Activated CD4-positive, CD25-positive, alpha-beta regulatory T cell treated with anti-CD3 and anti-CD28 coated beads, Interleukin-2, amount 50 U/mL, for 72 hours (primary cell): ENCODE data around the gene HCN3.
"Not testable (repeated sequence)": the region's sequence is repeated elsewhere in the genome, so short reads cannot be mapped to it uniquely, and the experiment has no call there.

Source experiments
- DNase-seq: peaks from one replicate; pipeline ENCODE4 v3.0.0; 2021

HCN3 gene

GRCh38 chr1:155277070-155277901 lies at the start of gene HCN3:
Gene HCN3, plus strand, starts transcription at chr1:155277463. Its CDS starts 128 bp downstream, at chr1:155277591.
- DNase-seq, result peak; percentile 91

DNA sequence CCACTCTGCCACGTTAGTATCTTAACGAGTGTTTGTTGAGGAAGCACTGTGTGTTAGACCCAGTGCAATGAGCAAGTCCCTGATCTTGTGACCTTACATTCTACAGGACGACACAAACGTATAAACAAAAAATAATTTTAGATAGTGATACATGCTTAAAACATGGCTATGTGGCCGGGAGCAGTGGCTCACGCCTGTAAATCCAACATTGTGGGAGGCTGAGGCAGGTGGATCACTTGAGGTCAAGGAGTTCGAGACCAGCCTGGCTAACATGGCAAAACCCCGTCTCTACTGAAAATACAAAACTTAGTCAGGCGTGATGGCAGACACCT lies 49.2 kb upstream of the HCN3 start:
- DNase-seq, result no peak

DNA sequence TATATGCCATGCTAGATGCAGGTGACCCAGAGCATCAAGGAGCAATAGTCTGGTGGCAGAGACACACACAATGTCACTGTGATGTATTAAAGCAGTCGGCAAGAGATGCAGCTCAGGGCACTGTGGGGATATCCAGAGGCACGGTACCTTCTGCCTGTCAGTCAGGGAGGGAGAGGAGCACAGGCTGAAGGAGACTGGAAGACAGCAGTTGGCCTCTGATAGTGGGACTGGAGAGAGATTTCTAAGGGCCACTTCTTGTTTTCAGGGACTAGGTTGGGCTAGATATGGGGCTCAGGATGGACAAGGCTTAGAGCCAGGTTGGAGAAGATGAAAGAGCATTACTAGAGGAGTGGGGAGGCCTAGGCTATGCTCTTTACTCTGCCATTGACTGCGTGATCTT lies 46.0 kb upstream of the HCN3 start:
- DNase-seq, result not testable (repeated sequence)

- DNase-seq, result not testable (repeated sequence)
Observed at GRCh38 chr1:155232001-155232978, 45.0 kb upstream of the HCN3 start.

GRCh38 chr1:155233502-155233901 lies 43.8 kb upstream of the HCN3 start:
- not testable (repeated sequence) for DNase-seq

GRCh38 chr1:155235375-155235774 lies 41.9 kb upstream of the HCN3 start:
- DNase-seq, result not testable (repeated sequence)

- DNase-seq, result no peak
Observed at GRCh38 chr1:155236451-155236850, 40.8 kb upstream of the HCN3 start.

- peak; percentile 54 for DNase-seq
Observed at GRCh38 chr1:155241069-155241679, 36.1 kb upstream of the HCN3 start.

DNA sequence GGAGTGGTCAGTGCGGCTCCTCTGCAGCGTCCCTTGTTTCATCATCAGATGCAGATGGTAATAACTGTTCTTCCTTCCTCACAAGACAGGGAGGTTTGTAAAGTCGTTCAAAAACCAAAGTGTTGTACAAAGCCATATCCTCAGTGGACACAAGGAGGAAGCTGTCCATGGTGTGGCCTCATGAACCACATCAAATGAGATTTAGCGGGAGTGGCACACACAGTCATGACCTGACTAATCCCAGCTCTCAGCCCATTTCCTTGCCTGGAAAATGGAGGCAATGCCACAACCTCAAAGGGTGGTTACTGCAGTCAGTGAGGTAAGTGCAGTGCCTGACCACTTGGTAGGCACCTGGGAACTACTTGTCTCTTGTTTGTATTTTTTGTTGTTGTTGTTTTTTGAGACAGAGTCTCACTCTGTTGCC lies 35.4 kb upstream of the HCN3 start:
- no peak for DNase-seq

DNA sequence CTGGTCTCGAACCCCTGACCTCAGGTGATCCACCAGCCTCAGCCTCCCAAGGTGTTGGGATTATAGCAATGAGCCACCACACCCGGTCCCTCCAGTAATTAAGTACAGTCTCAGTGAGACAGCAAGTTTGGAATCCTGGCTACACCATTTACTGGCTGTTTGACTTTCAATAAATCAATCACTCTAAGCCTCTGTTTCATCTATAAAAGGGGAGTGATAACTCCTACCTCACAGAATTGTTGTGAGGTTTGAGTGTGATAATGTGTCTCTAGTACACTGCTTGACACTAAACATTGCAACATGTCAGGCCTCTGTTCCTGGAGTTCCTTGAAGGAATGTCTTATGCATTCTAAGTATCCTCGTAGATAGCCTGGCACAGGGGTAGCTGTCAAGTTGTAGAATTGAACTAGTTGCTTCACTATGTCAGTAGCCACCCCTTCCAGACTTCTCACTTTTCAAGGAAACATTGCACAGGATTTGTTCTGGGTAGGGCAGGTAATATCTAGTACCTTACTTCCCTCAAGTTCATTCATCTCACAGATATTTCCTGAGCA lies 34.4 kb upstream of the HCN3 start:
- no peak for DNase-seq

GRCh38 chr1:155244368-155245162 lies 32.7 kb upstream of the HCN3 start:
- DNase-seq, result peak; percentile 87

DNA sequence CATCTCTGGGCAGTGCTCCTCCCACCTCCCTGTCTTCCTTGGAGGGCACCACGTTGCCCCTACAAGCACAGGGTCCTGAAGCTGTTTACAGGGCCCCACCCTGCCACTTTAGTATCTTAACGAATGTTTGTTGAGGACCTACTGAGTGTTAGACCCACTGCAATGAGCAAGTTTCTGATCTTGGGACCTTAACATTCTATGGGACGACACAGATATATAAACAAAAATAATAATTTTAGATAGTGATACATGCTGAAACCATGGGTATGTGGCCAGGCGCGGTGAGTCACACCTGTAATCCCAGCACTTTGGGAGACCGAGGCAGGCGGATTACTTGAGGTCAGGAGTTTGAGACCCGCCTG lies 32.1 kb upstream of the HCN3 start:
- DNase-seq, result no peak

DNA sequence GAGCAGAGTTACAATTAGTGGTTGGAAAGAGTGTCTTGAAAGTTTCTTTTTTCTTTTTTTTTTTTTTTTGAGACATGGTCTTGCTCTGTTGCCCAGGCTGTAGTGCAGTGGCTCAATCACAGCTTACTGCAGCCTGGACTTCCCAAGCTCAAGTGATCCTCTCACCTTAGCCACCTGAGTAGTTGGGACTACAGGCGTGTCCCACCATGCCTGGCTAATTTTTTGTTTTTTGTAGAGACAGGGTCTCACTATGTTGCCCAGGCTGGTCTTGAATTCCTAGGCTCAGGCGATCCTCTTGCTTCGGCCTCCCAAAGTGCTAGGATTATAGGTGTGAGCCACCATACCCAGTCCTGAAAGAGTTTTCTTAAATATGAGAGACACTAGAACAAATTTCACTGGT lies 30.5 kb upstream of the HCN3 start:
- not testable (repeated sequence) for DNase-seq

DNA sequence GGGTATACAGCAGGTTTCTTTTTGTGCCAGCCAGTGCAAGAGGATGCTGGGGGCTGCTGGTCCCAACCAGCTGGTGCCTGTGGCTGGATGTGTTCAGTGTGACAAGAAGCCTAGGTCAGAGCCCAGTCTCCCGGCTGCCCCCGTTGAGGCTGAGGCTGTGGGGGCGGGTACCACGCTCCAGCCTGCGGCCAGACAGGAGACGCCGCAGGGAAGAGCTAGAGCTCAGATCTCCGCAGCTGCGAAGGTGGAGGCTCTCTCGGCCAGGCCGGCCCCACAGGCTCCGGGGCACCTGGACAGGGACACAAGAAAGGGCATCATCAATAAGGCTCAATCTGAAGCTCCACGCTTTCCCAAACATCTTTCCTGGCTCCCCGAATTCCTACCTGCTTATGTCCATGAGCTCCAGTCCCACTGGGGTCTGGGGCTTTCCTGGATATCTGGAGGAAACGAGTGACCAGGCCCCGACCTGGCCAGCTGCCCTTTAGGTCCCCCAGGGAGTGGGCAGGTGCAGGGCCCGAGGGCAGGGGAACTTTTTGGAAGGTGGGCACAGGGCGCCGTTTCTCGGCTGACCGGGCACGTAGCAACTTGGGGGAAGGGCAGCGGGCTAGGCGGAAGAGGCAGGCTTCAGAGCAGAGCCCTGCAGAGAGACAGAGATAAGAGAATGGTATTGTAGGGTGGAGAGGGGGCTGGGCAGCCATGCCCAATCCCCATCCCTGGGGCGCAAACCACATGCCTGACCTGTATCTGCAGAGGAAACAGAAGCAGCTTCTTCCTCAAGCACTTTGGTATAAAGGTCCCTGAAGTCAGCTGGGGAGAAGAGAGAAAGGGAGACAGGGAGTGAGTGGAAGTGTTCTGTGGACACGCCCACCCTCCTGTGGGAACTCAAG lies 29.4 kb upstream of the HCN3 start:
- no peak for DNase-seq

DNA sequence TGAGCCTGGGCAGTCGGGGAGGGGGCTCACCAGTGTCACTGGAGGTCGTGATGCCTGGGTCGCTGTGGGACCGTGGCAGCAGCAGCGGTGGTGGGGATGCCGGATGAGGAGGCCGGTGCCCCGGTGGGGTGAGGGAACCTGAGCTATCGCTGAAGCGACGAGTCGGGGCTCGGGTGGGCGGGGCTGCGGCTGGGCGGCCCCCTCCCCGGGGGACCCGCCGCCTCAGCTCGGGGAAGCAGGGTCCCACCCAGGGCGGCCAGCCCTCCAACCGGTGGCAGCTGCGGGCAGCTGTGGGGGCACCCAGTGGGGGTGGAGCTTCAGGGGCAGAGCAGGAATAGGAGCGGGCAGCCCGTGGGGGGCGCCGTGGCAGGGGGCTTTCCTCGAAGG lies 27.0 kb upstream of the HCN3 start:
- no peak for DNase-seq

- DNase-seq, result peak; percentile 99
Observed at GRCh38 chr1:155250633-155251449, 26.4 kb upstream of the HCN3 start.

DNA sequence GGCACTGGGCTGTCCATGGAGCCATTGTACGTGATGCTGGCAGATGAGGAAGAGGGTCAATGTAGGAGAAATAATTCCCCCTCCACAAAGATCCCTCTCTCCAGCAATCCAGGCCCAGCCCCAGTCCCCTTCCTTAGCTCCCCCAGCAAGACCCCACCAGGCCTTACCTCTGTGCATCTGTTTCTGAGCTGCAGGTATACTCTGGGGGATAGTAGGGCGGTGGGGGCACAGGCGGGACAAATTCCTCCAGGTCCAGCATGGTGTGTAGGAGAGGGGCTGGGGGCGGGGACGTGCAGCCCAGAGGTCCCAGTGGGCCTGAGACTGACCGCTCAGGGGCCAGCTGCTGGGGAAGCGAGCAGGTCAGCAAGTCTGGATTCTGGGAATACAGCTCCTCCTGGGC lies 25.7 kb upstream of the HCN3 start:
- DNase-seq, result no peak

GRCh38 chr1:155253208-155253607 lies 24.1 kb upstream of the HCN3 start:
- DNase-seq, result no peak

DNA sequence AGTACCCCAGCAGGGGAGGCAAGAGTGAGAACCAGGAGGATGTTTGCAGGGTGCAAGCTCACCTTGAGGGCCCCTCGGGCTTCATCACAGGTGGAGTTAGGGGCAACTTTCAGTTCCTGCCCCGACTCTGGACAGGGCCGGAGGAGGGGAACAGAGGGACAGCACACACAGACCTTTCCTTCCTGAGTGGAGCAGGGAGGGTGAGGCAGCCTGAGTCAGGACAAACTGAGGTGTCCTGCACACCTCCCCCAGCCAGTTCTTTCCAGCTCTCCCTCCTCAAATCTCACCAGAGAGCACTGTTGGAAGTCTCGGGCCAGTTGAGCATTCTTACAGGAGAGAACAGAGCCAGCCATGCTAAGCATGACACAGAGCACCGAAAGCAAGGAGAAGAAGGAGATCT lies 23.5 kb upstream of the HCN3 start:
- DNase-seq, result no peak

- DNase-seq, result no peak
Observed at GRCh38 chr1:155254228-155254713, 23.0 kb upstream of the HCN3 start.
